HEK293 (cell line): ENCODE results near the gene TAC4.

Source experiments
- ZNF830 ChIP-seq: fragments of 450-650 bp; IDR thresholded peaks from 2 replicates; pipeline ENCODE4 v1.5.0; 2018; ENCODE audit warnings: missing biosample characterization, missing genetic modification characterization, low read depth, mild to moderate bottlenecking, moderate library complexity
- TF ChIP-seq, protein P1 (sequence below): fragments of 450-650 bp; formaldehyde crosslinking; IDR thresholded peaks from 2 replicates; pipeline ENCODE4 v1.5.1; 2017; ENCODE audit warnings: missing biosample characterization, mild to moderate bottlenecking, missing genetic modification characterization, moderate library complexity

DNA sequence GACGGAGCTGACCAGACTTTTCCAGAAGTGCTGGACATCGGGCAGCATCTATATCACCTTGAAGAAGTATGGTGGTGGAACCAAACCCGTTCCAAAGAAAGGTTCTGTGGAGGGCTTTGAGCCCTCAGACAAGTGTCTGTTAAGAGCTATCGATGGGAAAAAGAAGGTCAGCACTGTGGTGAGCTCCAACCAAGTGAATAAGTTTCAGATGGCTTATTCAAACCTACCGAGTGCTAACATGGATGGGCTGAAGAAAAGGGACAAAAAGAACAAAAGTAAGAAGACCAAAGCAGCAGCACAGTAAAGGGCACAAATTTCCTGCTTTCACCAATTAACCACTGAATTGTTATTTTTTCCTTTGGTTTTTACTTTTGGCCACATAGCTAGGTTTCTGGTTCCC lies 52.5 kb downstream of the TAC4 start:
- TF ChIP-seq ZNF830 (tag by site-specific recombination) = no peak
- TF ChIP-seq, protein P1, sequence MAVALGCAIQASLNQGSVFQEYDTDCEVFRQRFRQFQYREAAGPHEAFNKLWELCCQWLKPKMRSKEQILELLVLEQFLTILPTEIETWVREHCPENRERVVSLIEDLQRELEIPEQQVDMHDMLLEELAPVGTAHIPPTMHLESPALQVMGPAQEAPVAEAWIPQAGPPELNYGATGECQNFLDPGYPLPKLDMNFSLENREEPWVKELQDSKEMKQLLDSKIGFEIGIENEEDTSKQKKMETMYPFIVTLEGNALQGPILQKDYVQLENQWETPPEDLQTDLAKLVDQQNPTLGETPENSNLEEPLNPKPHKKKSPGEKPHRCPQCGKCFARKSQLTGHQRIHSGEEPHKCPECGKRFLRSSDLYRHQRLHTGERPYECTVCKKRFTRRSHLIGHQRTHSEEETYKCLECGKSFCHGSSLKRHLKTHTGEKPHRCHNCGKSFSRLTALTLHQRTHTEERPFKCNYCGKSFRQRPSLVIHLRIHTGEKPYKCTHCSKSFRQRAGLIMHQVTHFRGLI = no peak
